H1 (cell line): ENCODE results near the gene ADAMTS13. TPM values are rescaled to one million over a fixed set of nuclear protein-coding genes. Genes with fewer than 3 reads are reported as not detected.

Experiments used
- SP2 ChIP-seq: IDR thresholded peaks from 2 replicates; pipeline ENCODE4 v1.6.1; 2012; ENCODE audit warnings: mild to moderate bottlenecking, low read length, inconsistent platforms
- polyA plus RNA-seq, 7 experiments: library from polyadenylated mRNA; depleted of rRNA in 3 of 7; stranded (reverse) in 5 of 7; unstranded in 2 of 7; fragments of >200 nt in 5 of 7; fragments of 200-250 nt in 2 of 7; gene quantifications; 1 replicate in 5 of 7; 2 replicates in 1 of 7; 4 replicates in 1 of 7; pipeline versions ENCODE4 v1.2.1 to v1.2.3, GENCODE V29; 2011 to 2013; ENCODE audit warnings: missing spikeins in 2 of 7, mixed read lengths in 2 of 7
- total RNA-seq: library from RNA; stranded (reverse); fragmentation: NEBNext Ultra II Directional; extraction: Animal tissue kit (Norgen Biotek cat#: 25700); gene quantifications from 2 replicates; pipeline ENCODE4 v1.2.1, GENCODE V29; 2021

ADAMTS13 gene
- total and polyA plus RNA-seq, 2 of the 8 experiments (the other 6 are each of a cell fraction or from before 2014, with no cell fraction given) = 4.4 to 5.8 TPM

DNA sequence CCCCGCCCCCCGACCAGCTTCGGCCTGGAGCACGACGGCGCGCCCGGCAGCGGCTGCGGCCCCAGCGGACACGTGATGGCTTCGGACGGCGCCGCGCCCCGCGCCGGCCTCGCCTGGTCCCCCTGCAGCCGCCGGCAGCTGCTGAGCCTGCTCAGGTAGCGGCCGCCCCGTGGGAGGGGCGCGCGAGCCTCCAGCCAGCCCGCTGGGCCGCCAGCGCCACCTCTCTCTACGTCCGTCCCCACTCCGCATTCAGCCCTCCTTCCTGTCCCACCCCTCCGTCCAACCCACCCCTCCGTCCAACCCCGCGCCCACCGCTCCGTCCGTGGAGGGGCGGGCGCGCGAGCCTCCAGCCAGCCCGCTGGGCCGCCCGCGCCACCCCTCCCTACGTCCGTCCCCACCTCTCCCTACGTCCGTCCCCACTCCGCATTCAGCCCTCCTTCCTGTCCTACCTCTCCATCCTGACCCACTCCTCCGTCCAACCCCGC lies 6.5 kb downstream of the ADAMTS13 start (continued):
- TF ChIP-seq SP2 = no peak
